H9 (cell line): ENCODE data around the gene TSPEAR. TPM values are rescaled to one million over a fixed set of nuclear protein-coding genes. Genes with fewer than 3 reads are reported as not detected.

Experiments
- DNase-seq: peaks from one replicate; pipeline ENCODE4 v3.0.0-alpha.2; 2017
- H2AFZ ChIP-seq: one replicate; pipeline ENCODE4 v1.6.1; 2013; ENCODE audit warnings: mild to moderate bottlenecking, low read length, control low read depth, moderate library complexity
- H2AK5ac ChIP-seq: 2 replicates; pipeline ENCODE4 v1.6.1; 2013; ENCODE audit warnings: low read length, control low read depth, mixed read lengths; ENCODE audit not compliant: insufficient read length
- H2BK120ac ChIP-seq: one replicate; pipeline ENCODE4 v1.6.1; 2013; ENCODE audit warnings: low read depth, mild to moderate bottlenecking, low read length, control low read depth, inconsistent platforms; ENCODE audit not compliant: poor library complexity, severe bottlenecking
- H2BK12ac ChIP-seq: 2 replicates; pipeline ENCODE4 v1.6.1; 2013; ENCODE audit warnings: low read length, control low read depth, mixed read lengths, low read depth; ENCODE audit not compliant: insufficient read length
- H2BK15ac ChIP-seq: 2 replicates; pipeline ENCODE4 v1.6.1; 2013; ENCODE audit warnings: low read depth, low read length, control low read depth
- H2BK20ac ChIP-seq: one replicate; pipeline ENCODE4 v1.6.1; 2013; ENCODE audit warnings: low read depth, mild to moderate bottlenecking, low read length, control low read depth, inconsistent platforms; ENCODE audit not compliant: poor library complexity, severe bottlenecking
- H2BK5ac ChIP-seq: 2 replicates; pipeline ENCODE4 v1.6.1; 2013; ENCODE audit warnings: low read length, control low read depth, mixed read lengths; ENCODE audit not compliant: insufficient read length
- H3K14ac ChIP-seq: 2 replicates; pipeline ENCODE4 v1.6.1; 2013; ENCODE audit warnings: low read length, control low read depth; ENCODE audit not compliant: insufficient read depth
- H3K18ac ChIP-seq: 2 replicates; pipeline ENCODE4 v1.6.1; 2013; ENCODE audit warnings: low read depth, mild to moderate bottlenecking, mixed read lengths, low read length, control low read depth; ENCODE audit not compliant: insufficient read length
- H3K23ac ChIP-seq: 2 replicates; pipeline ENCODE4 v1.6.1; 2013; ENCODE audit warnings: low read length, control low read depth, mixed read lengths, low read depth; ENCODE audit not compliant: insufficient read length
- H3K23me2 ChIP-seq: 2 replicates; pipeline ENCODE4 v1.6.1; 2013; ENCODE audit warnings: low read depth, mild to moderate bottlenecking, mixed read lengths, low read length, control low read depth; ENCODE audit not compliant: insufficient read length, poor library complexity, severe bottlenecking
- H3K27ac ChIP-seq: 2 replicates; pipeline ENCODE4 v1.5.1; 2013; ENCODE audit warnings: low read length, control low read depth, mixed read lengths, low read depth; ENCODE audit not compliant: insufficient read length
- H3K27me3 ChIP-seq: 2 replicates; pipeline ENCODE4 v1.6.1; 2013; ENCODE audit warnings: low read length, control low read depth, inconsistent platforms; ENCODE audit not compliant: insufficient read depth
- H3K4ac ChIP-seq: 2 replicates; pipeline ENCODE4 v1.6.1; 2013; ENCODE audit warnings: low read depth, mild to moderate bottlenecking, control low read depth, inconsistent platforms, low read length, moderate library complexity
- H3K4me1 ChIP-seq: 2 replicates; pipeline ENCODE4 v1.6.1; 2013; ENCODE audit warnings: low read length, control low read depth, inconsistent platforms; ENCODE audit not compliant: insufficient read depth
- H3K4me2 ChIP-seq: 2 replicates; pipeline ENCODE4 v1.6.1; 2013; ENCODE audit warnings: low read length, control low read depth, mixed read lengths; ENCODE audit not compliant: insufficient read length, insufficient read depth
- H3K56ac ChIP-seq: 2 replicates; pipeline ENCODE4 v1.6.1; 2013; ENCODE audit warnings: low read depth, mild to moderate bottlenecking, mixed read lengths, low read length, control low read depth; ENCODE audit not compliant: insufficient read length
- H3K79me1 ChIP-seq: 2 replicates; pipeline ENCODE4 v1.6.1; 2013; ENCODE audit warnings: low read depth, mild to moderate bottlenecking, moderate library complexity, low read length, control low read depth, inconsistent platforms; ENCODE audit not compliant: insufficient read depth, poor library complexity, severe bottlenecking
- H3K79me2 ChIP-seq: 2 replicates; pipeline ENCODE4 v1.6.1; 2013; ENCODE audit warnings: low read length, control low read depth, inconsistent platforms; ENCODE audit not compliant: insufficient read depth
- H3K9ac ChIP-seq: 2 replicates; pipeline ENCODE4 v1.6.1; 2013; ENCODE audit warnings: low read length, control low read depth, mixed read lengths; ENCODE audit not compliant: insufficient read length; ENCODE audit errors: extremely low read depth
- H3K9me3 ChIP-seq: one replicate; pipeline ENCODE4 v1.6.1; 2013; ENCODE audit warnings: low read depth, low read length, inconsistent platforms; ENCODE audit not compliant: control insufficient read depth
- H3T11ph ChIP-seq: one replicate; pipeline ENCODE4 v1.6.1; 2013; ENCODE audit warnings: mild to moderate bottlenecking, low read length, control low read depth, inconsistent platforms
- H4K20me1 ChIP-seq: one replicate; pipeline ENCODE4 v1.6.1; 2013; ENCODE audit not compliant: control insufficient read depth, insufficient read length, insufficient read depth
- H4K5ac ChIP-seq: 2 replicates; pipeline ENCODE4 v1.6.1; 2013; ENCODE audit warnings: low read depth, mild to moderate bottlenecking, mixed read lengths, low read length, control low read depth; ENCODE audit not compliant: insufficient read length
- H4K8ac ChIP-seq: replicated peaks from 2 replicates; pipeline ENCODE4 v1.6.1; 2013; ENCODE audit warnings: low read length, control low read depth, mixed read lengths, low read depth; ENCODE audit not compliant: insufficient read length
- H4K91ac ChIP-seq: 2 replicates; pipeline ENCODE4 v1.6.1; 2013; ENCODE audit warnings: low read depth, mild to moderate bottlenecking, moderate library complexity, mixed read lengths, low read length, control low read depth; ENCODE audit not compliant: insufficient read length
- H3K27ac Mint-ChIP-seq, 3 experiments: 2 replicates in 2 of 3; 3 replicates in 1 of 3; pipeline ENCODE4 v1.8.0; 2020 to 2021; ENCODE audit warnings: mixed read lengths in 3 of 3, mild to moderate bottlenecking in 1 of 3, moderate library complexity in 1 of 3
- H3K27me3 Mint-ChIP-seq: 2 replicates; pipeline ENCODE4 v1.8.0; 2021; ENCODE audit warnings: low read depth, mild to moderate bottlenecking, moderate library complexity, mixed read lengths
- H3K36me3 Mint-ChIP-seq, 3 experiments: 2 replicates in 2 of 3; 3 replicates in 1 of 3; pipeline ENCODE4 v1.8.0; 2020 to 2021; ENCODE audit warnings: low read depth in 3 of 3, mixed read lengths in 3 of 3; ENCODE audit not compliant: insufficient read depth in 1 of 3
- H3K4me1 Mint-ChIP-seq, 2 experiments: 2 replicates each; pipeline ENCODE4 v1.8.0; 2020; ENCODE audit warnings: mixed read lengths in 2 of 2
- H3K4me3 Mint-ChIP-seq, 2 experiments: 2 replicates in 1 of 2; 3 replicates in 1 of 2; pipeline ENCODE4 v1.8.0; 2020 to 2021; ENCODE audit warnings: mild to moderate bottlenecking in 2 of 2, mixed read lengths in 2 of 2, moderate library complexity in 1 of 2
- H3K9me3 Mint-ChIP-seq, 2 experiments: 2 replicates in 1 of 2; 3 replicates in 1 of 2; pipeline ENCODE4 v1.8.0; 2020; ENCODE audit warnings: mild to moderate bottlenecking in 2 of 2, mixed read lengths in 2 of 2, moderate library complexity in 1 of 2
- WGBS: extraction: QIAGEN DNeasy Blood & Tissue Kit; methylation state at CpG from one replicate; pipeline ENCODE4 v1.1.7; 2013; ENCODE audit warnings: missing lambda C conversion rate, low lambda C conversion rate, mixed read lengths; ENCODE audit not compliant: insufficient read length; ENCODE audit errors: extremely low coverage; 5-methylcytosine and 5-hydroxymethylcytosine counted together
- total RNA-seq: library from RNA; stranded (reverse); gene quantifications from 2 replicates; pipeline ENCODE4 v1.2.1, GENCODE V29; 2021
- TF ChIP-seq, protein P1 (sequence below): fragments of 200-600 bp; sonication (generic); conservative IDR thresholded peaks from 3 replicates; pipeline ENCODE4 v1.8.0; 2021; ENCODE audit warnings: antibody characterized with exemption, mild to moderate bottlenecking

Gene TSPEAR
- total RNA-seq, 1 experiment from 2014 or later: 1.3 TPM

DNA sequence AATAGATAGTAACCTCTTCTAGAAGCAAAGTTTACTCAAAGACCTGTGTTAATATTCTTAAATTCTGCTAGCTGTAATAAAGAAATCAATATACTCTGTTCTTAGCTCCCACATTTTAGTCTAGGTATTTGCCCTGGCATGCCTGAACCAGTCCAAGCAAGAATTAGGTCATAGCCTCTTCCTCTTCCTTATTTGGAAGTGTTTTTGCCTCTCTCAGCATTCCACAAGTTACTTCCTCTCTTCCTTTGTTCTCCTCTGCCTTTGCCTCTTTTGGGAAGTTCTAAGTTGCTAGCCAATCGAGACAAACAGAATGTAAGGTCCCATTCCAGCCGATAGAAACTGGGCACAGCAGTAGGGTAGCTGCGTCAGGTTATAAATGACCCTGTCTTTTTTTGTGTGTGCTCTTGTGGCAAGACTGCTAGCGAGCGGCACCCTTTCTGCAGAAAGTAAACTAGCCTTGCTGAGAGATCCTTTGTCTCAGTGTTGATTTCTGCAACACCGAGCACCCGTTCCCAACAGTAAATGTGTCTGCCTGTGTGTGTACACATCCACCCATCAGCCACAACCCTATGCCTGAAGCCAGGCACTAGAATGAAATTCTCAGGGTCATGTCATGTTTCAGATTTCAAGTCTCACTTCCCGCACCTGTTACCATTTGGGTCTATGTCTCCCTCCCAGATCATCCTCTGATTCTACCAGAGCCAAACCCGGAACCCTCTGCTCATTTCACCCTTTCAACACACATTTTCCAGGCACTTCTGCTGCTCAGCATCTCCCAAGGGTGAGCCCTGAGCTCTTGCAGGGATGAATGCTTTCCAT lies 218.6 kb downstream of the TSPEAR start:
- H3K4me1 Mint-ChIP-seq: peaks cover 25 to 26% of the 10 kb centered on the region in 2 experiments
- Histone ChIP-seq H3K27ac (no peak overlapping the region), H3K56ac (no peak overlapping the region), H4K5ac (no peak overlapping the region), H3K9ac (no peak overlapping the region), H2BK20ac (no peak overlapping the region), H4K20me1 (no peaks in the 10 kb centered on the region), H4K91ac (no peak overlapping the region), H3T11ph (no peak overlapping the region), H3K79me2 (peaks cover 7% of the 10 kb centered on the region; the same call in 1 of the 2 replicates), H2AFZ (no peak overlapping the region), H2BK120ac (no peak overlapping the region), H2BK15ac (no peak overlapping the region), H3K9me3 (peaks cover 24% of the 10 kb centered on the region), H2AK5ac (no peak overlapping the region), H3K79me1 (peaks cover 6% of the 10 kb centered on the region), H3K4ac (no peak overlapping the region), H2BK5ac (no peak overlapping the region), H3K4me2 (no peak overlapping the region), H3K27me3 (no peaks in the 10 kb centered on the region), H3K18ac (no peak overlapping the region), H3K14ac (no peak overlapping the region), H3K4me1 (peaks cover 4% of the 10 kb centered on the region; the same call in 1 of the 2 replicates), H3K23ac (no peak overlapping the region), H2BK12ac (no peak overlapping the region), H4K8ac (no peak overlapping the region), H3K23me2 (no peaks in the 10 kb centered on the region)
- no CpG with 5 or more reads among the region's 9 CpGs for WGBS
- TF ChIP-seq, protein P1, sequence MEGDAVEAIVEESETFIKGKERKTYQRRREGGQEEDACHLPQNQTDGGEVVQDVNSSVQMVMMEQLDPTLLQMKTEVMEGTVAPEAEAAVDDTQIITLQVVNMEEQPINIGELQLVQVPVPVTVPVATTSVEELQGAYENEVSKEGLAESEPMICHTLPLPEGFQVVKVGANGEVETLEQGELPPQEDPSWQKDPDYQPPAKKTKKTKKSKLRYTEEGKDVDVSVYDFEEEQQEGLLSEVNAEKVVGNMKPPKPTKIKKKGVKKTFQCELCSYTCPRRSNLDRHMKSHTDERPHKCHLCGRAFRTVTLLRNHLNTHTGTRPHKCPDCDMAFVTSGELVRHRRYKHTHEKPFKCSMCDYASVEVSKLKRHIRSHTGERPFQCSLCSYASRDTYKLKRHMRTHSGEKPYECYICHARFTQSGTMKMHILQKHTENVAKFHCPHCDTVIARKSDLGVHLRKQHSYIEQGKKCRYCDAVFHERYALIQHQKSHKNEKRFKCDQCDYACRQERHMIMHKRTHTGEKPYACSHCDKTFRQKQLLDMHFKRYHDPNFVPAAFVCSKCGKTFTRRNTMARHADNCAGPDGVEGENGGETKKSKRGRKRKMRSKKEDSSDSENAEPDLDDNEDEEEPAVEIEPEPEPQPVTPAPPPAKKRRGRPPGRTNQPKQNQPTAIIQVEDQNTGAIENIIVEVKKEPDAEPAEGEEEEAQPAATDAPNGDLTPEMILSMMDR: no peak
- no peak for DNase-seq
- H3K4me3 Mint-ChIP-seq: no peak overlapping the region
- H3K27ac Mint-ChIP-seq: peak overlapping the region in 1 of 3 experiments; percentile 63; a peak in 2 of 7 replicates
- H3K27me3 Mint-ChIP-seq: peaks cover 2% of the 10 kb centered on the region; the same call in 1 of the 2 replicates
- peaks cover 35 to 53% (median 40%) of the 10 kb centered on the region in 3 experiments for H3K36me3 Mint-ChIP-seq
- peaks cover 23 to 31% of the 10 kb centered on the region in 2 experiments for H3K9me3 Mint-ChIP-seq
